GM21381 (cell line): ENCODE results near the gene CHST4.
"Not testable (repeated sequence)": the region's sequence is repeated elsewhere in the genome, so short reads cannot be mapped to it uniquely, and the experiment has no call there.

Experiments used
- ATAC-seq: cut with Tn5 transposase; IDR thresholded peaks from one replicate; pipeline ENCODE4 v1.9.1; 2021; ENCODE audit warnings: mild to moderate bottlenecking, moderate library complexity; ENCODE audit not compliant: unreplicated experiment

Gene CHST4

GRCh38 chr16:71569621-71570020 is 43.4 kb downstream of the CHST4 start:
- ATAC-seq: no peak

DNA sequence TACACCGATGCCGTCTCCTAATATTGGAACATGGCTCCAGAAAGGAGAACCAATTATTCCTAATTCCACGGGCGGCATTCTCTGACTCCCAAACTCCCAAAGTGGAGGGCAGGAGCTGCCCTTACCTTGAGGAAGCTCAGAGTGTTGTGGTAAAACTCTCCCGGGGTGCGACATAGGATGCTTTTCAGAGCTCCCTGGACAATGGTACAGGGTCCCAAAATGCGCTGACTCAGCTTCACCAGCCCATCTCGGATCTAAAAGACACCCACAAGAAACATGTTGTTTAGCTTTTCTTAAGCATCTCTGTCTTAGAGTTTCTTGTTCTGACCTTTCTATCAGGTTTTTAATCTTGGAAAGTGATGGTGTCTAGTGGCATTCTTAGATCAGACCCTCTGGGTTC is 43.9 kb downstream of the CHST4 start:
- ATAC-seq: no peak

DNA sequence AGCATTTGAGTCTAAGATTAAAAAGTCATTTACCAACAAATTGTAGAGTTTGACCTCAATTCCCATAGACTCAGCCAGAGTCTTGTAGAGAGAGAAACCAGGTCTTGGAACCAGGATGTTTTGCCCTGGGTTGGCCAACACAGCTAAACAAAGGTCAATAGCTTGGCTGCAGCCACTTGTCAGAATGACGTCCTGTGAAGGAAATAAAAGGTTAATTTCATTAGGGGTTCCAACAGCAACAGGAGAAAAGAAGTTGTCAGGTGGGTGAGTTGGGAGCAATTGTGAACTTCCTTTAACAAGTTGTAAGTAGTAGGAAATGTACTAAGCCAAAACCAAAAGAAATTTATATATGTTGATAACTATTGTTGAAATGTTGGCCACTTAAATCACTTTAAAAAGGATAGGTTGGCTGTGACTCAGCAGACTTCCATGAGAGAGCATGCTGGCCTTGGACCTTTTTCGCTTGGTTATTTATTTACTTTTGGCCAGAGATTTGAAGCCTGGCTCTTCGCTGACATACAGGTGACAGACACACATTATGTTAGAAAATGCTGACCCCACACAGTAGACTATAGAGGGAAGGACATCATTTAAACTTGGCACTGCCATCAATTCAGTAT is 46.4 kb downstream of the CHST4 start:
- ATAC-seq: no peak

- no peak for ATAC-seq
These were observed 47.3 kb downstream of the CHST4 start for GRCh38 chr16:71573387-71574094.

DNA sequence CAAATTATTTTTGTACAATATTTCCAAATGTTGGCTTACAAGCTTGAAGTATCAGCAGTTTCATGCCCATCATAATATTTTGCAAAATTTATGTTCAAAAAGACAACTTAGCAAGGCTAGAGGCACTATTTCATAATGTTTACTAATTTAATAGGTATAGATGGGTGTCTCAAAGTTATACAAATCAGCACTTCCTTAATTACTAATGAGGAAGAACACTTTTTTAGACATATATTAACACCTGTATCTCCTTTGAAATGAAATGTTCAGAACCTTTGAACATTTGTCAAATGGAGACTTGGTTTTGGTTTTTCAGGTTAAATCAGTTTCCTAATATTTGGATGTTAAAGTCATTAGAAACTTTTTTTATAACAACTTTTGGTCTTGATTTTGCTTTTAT is 48.5 kb downstream of the CHST4 start:
- no peak for ATAC-seq

GRCh38 chr16:71576971-71577370 is 50.7 kb downstream of the CHST4 start, which contains the start of gene TAT:
TSS of gene TAT (minus strand) at chr16:71577092. CDS start at chr16:71576415, 677 bp downstream.
- no peak for ATAC-seq

- ATAC-seq: not testable (repeated sequence)
These were observed 56.3 kb downstream of the CHST4 start for GRCh38 chr16:71582553-71582848.

GRCh38 chr16:71584543-71585317 is 58.5 kb downstream of the CHST4 start:
- ATAC-seq: no peak

GRCh38 chr16:71585318-71585703 is 59.1 kb downstream of the CHST4 start:
- no peak for ATAC-seq
